SK-N-SH (cell line): Measurements from ENCODE around the gene KRT84. TPM values are rescaled to one million over a fixed set of nuclear protein-coding genes. Genes with fewer than 3 reads are reported as not detected.

Source experiments
- CTCF ChIA-PET: fragments of 300-600, 350-600 bp; formaldehyde crosslinking; extraction: SDS; loops from one replicate; lab custom pipeline; 2021; lab: Yijun Ruan, JAX
- POLR2A ChIA-PET: fragments of 350-600 bp; sonication (Branson Sonifier 250); formaldehyde crosslinking; extraction: SDS; loops from one replicate; lab custom pipeline; 2020; ENCODE audit warnings: antibody characterized with exemption, inconsistent platforms; lab: Yijun Ruan, JAX
- DNase-seq: peaks from one replicate; pipeline ENCODE4 v3.0.0; 2012
- H2AFZ ChIP-seq: fragments of 200-600 bp; sonication (generic); 2 replicates; pipeline ENCODE4 v1.8.1; 2016; ENCODE audit warnings: antibody characterized with exemption, mild to moderate bottlenecking, low read depth
- H3F3A ChIP-seq: fragments of 200-600 bp; sonication (generic); replicated peaks from 2 replicates; pipeline ENCODE3; 2016; ENCODE audit warnings: antibody characterized with exemption, mild to moderate bottlenecking; ENCODE audit not compliant: insufficient read depth
- H3K27ac ChIP-seq, 2 experiments: fragments of 200-500 bp in 1 of 2; fragments of 200-600 bp in 1 of 2; sonication (Bioruptor generic) in 1 of 2; sonication (generic), shearing (Covaris generic) in 1 of 2; 2 replicates each; pipeline versions ENCODE4 v1.5.1 to v1.6.1; 2014 to 2016; ENCODE audit warnings: low read depth in 2 of 2, inconsistent platforms in 1 of 2, low read length in 1 of 2, mild to moderate bottlenecking in 1 of 2, mixed read lengths in 1 of 2
- H3K27me3 ChIP-seq: fragments of 200-600 bp; sonication (generic), shearing (Covaris generic); 2 replicates; pipeline ENCODE4 v1.6.1; 2016; ENCODE audit warnings: mixed run types; ENCODE audit not compliant: insufficient read depth
- H3K36me3 ChIP-seq, 2 experiments: fragments of 200-500 bp in 1 of 2; fragments of 200-600 bp in 1 of 2; sonication (Bioruptor generic) in 1 of 2; sonication (generic) in 1 of 2; replicated peaks in 1 of 2; 2 replicates each; pipeline versions ENCODE3 to v1.5.1; 2014 to 2016; ENCODE audit warnings: low read length in 1 of 2, mild to moderate bottlenecking in 1 of 2; ENCODE audit not compliant: insufficient read depth in 2 of 2, control insufficient read depth in 1 of 2
- H3K4me1 ChIP-seq, 2 experiments: fragments of 200-500 bp in 1 of 2; fragments of 200-600 bp in 1 of 2; sonication (Bioruptor generic) in 1 of 2; sonication (generic), shearing (Covaris generic) in 1 of 2; 2 replicates each; pipeline versions ENCODE4 v1.5.1 to v1.6.1; 2014 to 2016; ENCODE audit warnings: low read depth in 1 of 2, low read length in 1 of 2, mixed run types in 1 of 2; ENCODE audit not compliant: insufficient read depth in 2 of 2, control insufficient read depth in 1 of 2
- H3K4me2 ChIP-seq: fragments of 200-600 bp; sonication (generic), shearing (Covaris generic); 2 replicates; pipeline ENCODE4 v1.6.1; 2017; ENCODE audit warnings: mixed run types
- H3K4me3 ChIP-seq, 2 experiments: fragments of 200-500 bp in 1 of 2; fragments of 200-600 bp in 1 of 2; sonication (Bioruptor generic) in 1 of 2; sonication (generic), shearing (Covaris generic) in 1 of 2; 2 replicates each; pipeline versions ENCODE4 v1.5.1 to v1.8.1; 2014 to 2016; ENCODE audit warnings: low read depth in 2 of 2, inconsistent platforms in 1 of 2, low read length in 1 of 2, mild to moderate bottlenecking in 1 of 2, mixed read lengths in 1 of 2, moderate library complexity in 1 of 2
- H3K79me2 ChIP-seq: fragments of 200-600 bp; sonication (generic); 2 replicates; pipeline ENCODE4 v1.8.1; 2017; ENCODE audit warnings: mild to moderate bottlenecking; ENCODE audit not compliant: insufficient read depth
- H3K9ac ChIP-seq: fragments of 200-600 bp; sonication (generic); 2 replicates; pipeline ENCODE4 v1.6.1; 2017; ENCODE audit warnings: mixed run types
- H3K9me2 ChIP-seq: fragments of 200-600 bp; sonication (generic); 2 replicates; pipeline ENCODE4 v1.6.1; 2017; ENCODE audit warnings: mixed run types
- H3K9me3 ChIP-seq: fragments of 200-600 bp; sonication (generic); 2 replicates; pipeline ENCODE4 v1.6.1; 2017; ENCODE audit warnings: mixed run types, mild to moderate bottlenecking, moderate library complexity
- H4K20me1 ChIP-seq: fragments of 200-600 bp; sonication (generic); 2 replicates; pipeline ENCODE4 v1.6.1; 2017; ENCODE audit warnings: mild to moderate bottlenecking, mixed run types; ENCODE audit not compliant: insufficient read depth
- FOSL2 ChIP-seq: IDR thresholded peaks from 2 replicates; pipeline ENCODE4 v1.4.0; 2012; ENCODE audit warnings: low read depth, mild to moderate bottlenecking, moderate library complexity, borderline replicate concordance
- GABPA ChIP-seq: IDR thresholded peaks from 2 replicates; pipeline ENCODE4 v1.4.0; 2012; ENCODE audit warnings: low read depth, mild to moderate bottlenecking
- JUND ChIP-seq: IDR thresholded peaks from 2 replicates; pipeline ENCODE4 v1.4.0; 2012
- MEF2A ChIP-seq: IDR thresholded peaks from 2 replicates; pipeline ENCODE4 v1.4.0; 2012; ENCODE audit warnings: low read depth, borderline replicate concordance
- NFIC ChIP-seq: IDR thresholded peaks from 2 replicates; pipeline ENCODE4 v1.4.0; 2012; ENCODE audit warnings: borderline replicate concordance
- NRF1 ChIP-seq: IDR thresholded peaks from 2 replicates; pipeline ENCODE4 v1.6.1; 2012; ENCODE audit warnings: low read depth, mild to moderate bottlenecking, low read length
- RCOR1 ChIP-seq: fragments of 150-350 bp; IDR thresholded peaks from 2 replicates; pipeline ENCODE4 v1.6.1; 2017; ENCODE audit warnings: antibody characterized with exemption, low read length
- RFX5 ChIP-seq: IDR thresholded peaks from 2 replicates; pipeline ENCODE4 v1.6.1; 2012; ENCODE audit warnings: mild to moderate bottlenecking, improper control_type of control experiment, low read length
- RXRA ChIP-seq: IDR thresholded peaks from 2 replicates; pipeline ENCODE4 v1.4.0; 2012; ENCODE audit warnings: low read depth, mild to moderate bottlenecking, borderline replicate concordance
- TCF12 ChIP-seq: IDR thresholded peaks from 2 replicates; pipeline ENCODE4 v1.4.0; 2012
- TEAD4 ChIP-seq: IDR thresholded peaks from 2 replicates; pipeline ENCODE4 v1.4.0; 2012; ENCODE audit warnings: mild to moderate bottlenecking, borderline replicate concordance; ENCODE audit not compliant: insufficient read depth
- WGBS: methylation state at CpG from one replicate; pipeline ENCODE4 v1.1.6; 2017; ENCODE audit warnings: low lambda C conversion rate; 5-methylcytosine and 5-hydroxymethylcytosine counted together
- polyA plus RNA-seq, 3 experiments: library from polyadenylated mRNA; depleted of rRNA; stranded (reverse); fragments of >200 nt; gene quantifications; 2 replicates each; pipeline ENCODE4 v1.2.3, GENCODE V29; 2012
- TF ChIP-seq, protein P1 (sequence below): IDR thresholded peaks from 2 replicates; pipeline ENCODE4 v1.6.1; 2012; ENCODE audit warnings: mild to moderate bottlenecking, low read depth, low read length, moderate library complexity
- TF ChIP-seq, protein P2 (sequence below): IDR thresholded peaks from 2 replicates; pipeline ENCODE4 v1.4.0; 2012; ENCODE audit warnings: low read depth
- TF ChIP-seq, protein P3 (sequence below): IDR thresholded peaks from 2 replicates; pipeline ENCODE4 v1.4.0; 2012; ENCODE audit warnings: low read depth, borderline replicate concordance
- TF ChIP-seq, protein P4 (sequence below): fragments of 200-600 bp; sonication (generic); IDR thresholded peaks from 2 replicates; pipeline ENCODE4 v1.6.1; 2017; ENCODE audit warnings: antibody characterized with exemption, mild to moderate bottlenecking, moderate library complexity

The KRT84 gene
- polyA plus RNA-seq, 1 of the 3 experiments (the other 2 are of a cell fraction): not detected

DNA sequence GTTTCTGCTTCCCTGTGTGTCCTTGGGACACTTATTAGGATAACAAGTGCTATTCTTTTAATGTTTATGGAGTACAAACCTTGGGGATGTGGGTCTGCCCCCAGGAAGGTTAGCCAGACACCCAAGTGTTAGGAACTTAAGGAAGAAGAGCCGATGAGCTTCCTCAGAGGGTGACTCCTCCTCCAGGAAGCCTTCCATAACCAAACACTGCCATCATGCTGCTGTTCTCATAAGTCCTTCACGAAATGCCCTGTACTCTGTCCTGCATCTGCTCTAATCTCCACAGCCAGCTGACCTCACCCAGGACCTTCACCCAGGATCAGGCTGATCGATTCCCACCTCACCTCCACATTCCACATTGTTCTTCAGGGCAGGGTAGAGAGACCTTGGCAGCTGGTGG, 16.9 kb downstream of the KRT84 start:
- Histone ChIP-seq H3K79me2 (no peaks in the 10 kb centered on the region), H3K9me3 (no peaks in the 10 kb centered on the region), H3F3A (no peaks in the 10 kb centered on the region), H3K9me2 (no peaks in the 10 kb centered on the region), H3K4me2 (no peak overlapping the region), H3K4me3 (no peak overlapping the region), H3K27me3 (peaks cover 62% of the 10 kb centered on the region), H3K4me1 (no peaks in the 10 kb centered on the region), H4K20me1 (no peaks in the 10 kb centered on the region), H2AFZ (no peak overlapping the region), H3K27ac (no peak overlapping the region), H3K36me3 (no peaks in the 10 kb centered on the region), H3K9ac (no peak overlapping the region)
- no peak for DNase-seq
- WGBS: 3% methylated on average over 3 of the region's 3 CpGs
- POLR2A ChIA-PET: no interaction called here
- CTCF ChIA-PET: interaction anchor here (1.0 to 6.6 kb wide), 7 partner anchors 12 to 613 kb away, joined by 3 to 111 read pairs (median 7); no protein-coding TSS in a partner anchor
- TF ChIP-seq NRF1 (no peak), NFIC (no peak), RCOR1 (no peak), TEAD4 (no peak), GABPA (no peak), TCF12 (no peak), JUND (no peak), FOSL2 (no peak), MEF2A (no peak)
- TF ChIP-seq, protein P1, sequence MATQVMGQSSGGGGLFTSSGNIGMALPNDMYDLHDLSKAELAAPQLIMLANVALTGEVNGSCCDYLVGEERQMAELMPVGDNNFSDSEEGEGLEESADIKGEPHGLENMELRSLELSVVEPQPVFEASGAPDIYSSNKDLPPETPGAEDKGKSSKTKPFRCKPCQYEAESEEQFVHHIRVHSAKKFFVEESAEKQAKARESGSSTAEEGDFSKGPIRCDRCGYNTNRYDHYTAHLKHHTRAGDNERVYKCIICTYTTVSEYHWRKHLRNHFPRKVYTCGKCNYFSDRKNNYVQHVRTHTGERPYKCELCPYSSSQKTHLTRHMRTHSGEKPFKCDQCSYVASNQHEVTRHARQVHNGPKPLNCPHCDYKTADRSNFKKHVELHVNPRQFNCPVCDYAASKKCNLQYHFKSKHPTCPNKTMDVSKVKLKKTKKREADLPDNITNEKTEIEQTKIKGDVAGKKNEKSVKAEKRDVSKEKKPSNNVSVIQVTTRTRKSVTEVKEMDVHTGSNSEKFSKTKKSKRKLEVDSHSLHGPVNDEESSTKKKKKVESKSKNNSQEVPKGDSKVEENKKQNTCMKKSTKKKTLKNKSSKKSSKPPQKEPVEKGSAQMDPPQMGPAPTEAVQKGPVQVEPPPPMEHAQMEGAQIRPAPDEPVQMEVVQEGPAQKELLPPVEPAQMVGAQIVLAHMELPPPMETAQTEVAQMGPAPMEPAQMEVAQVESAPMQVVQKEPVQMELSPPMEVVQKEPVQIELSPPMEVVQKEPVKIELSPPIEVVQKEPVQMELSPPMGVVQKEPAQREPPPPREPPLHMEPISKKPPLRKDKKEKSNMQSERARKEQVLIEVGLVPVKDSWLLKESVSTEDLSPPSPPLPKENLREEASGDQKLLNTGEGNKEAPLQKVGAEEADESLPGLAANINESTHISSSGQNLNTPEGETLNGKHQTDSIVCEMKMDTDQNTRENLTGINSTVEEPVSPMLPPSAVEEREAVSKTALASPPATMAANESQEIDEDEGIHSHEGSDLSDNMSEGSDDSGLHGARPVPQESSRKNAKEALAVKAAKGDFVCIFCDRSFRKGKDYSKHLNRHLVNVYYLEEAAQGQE: no peak
- TF ChIP-seq, protein P2, sequence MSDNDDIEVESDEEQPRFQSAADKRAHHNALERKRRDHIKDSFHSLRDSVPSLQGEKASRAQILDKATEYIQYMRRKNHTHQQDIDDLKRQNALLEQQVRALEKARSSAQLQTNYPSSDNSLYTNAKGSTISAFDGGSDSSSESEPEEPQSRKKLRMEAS: no peak
- TF ChIP-seq, protein P3, sequence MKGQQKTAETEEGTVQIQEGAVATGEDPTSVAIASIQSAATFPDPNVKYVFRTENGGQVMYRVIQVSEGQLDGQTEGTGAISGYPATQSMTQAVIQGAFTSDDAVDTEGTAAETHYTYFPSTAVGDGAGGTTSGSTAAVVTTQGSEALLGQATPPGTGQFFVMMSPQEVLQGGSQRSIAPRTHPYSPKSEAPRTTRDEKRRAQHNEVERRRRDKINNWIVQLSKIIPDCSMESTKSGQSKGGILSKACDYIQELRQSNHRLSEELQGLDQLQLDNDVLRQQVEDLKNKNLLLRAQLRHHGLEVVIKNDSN: no peak

DNA sequence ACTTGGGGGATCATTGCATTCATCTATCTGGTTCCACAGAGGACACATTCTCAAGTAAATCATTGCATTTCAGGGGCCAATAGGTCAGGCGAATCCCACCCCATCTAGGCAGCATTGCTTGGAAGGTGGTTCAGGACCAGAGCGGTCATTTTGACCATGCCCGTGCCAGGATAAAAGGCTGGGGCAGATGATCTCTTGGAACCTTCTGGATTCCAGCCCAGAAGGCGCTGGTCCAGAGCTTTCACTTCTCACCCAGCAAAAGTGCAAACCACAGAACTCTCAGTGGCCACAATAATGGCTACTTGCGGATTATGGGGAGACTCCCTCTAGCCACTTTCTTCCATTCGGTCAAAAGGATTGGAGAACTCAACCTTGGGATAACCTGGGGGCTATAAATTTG, 17.6 kb downstream of the KRT84 start:
- H3K4me2 ChIP-seq: no peak overlapping the region
- H3K27me3 ChIP-seq: peaks cover 66% of the 10 kb centered on the region
- DNase-seq: no peak
- H3K4me1 ChIP-seq: no peaks in the 10 kb centered on the region
- no peaks in the 10 kb centered on the region for H3K9me3 ChIP-seq
- H3K27ac ChIP-seq: no peak overlapping the region
- H3K9me2 ChIP-seq: no peaks in the 10 kb centered on the region
- H3F3A ChIP-seq: no peaks in the 10 kb centered on the region
- ChIA-PET CTCF (interaction anchor here (0.9 to 6.6 kb wide), 4 partner anchors 511 to 613 kb away, joined by 6 to 111 read pairs (median 21); no protein-coding TSS in a partner anchor), POLR2A (no interaction called here)
- 36% methylated on average over 6 of the region's 6 CpGs for WGBS
- H3K79me2 ChIP-seq: no peaks in the 10 kb centered on the region
- H4K20me1 ChIP-seq: no peaks in the 10 kb centered on the region
- no peak overlapping the region for H3K9ac ChIP-seq
- H3K4me3 ChIP-seq: no peak overlapping the region
- H3K36me3 ChIP-seq: no peaks in the 10 kb centered on the region
- H2AFZ ChIP-seq: no peak overlapping the region
- TF ChIP-seq, protein P1: no peak
- TF ChIP-seq NRF1 (no peak), GABPA (no peak), RXRA (no peak), RFX5 (no peak)
- TF ChIP-seq, protein P3: no peak
- TF ChIP-seq, protein P4, sequence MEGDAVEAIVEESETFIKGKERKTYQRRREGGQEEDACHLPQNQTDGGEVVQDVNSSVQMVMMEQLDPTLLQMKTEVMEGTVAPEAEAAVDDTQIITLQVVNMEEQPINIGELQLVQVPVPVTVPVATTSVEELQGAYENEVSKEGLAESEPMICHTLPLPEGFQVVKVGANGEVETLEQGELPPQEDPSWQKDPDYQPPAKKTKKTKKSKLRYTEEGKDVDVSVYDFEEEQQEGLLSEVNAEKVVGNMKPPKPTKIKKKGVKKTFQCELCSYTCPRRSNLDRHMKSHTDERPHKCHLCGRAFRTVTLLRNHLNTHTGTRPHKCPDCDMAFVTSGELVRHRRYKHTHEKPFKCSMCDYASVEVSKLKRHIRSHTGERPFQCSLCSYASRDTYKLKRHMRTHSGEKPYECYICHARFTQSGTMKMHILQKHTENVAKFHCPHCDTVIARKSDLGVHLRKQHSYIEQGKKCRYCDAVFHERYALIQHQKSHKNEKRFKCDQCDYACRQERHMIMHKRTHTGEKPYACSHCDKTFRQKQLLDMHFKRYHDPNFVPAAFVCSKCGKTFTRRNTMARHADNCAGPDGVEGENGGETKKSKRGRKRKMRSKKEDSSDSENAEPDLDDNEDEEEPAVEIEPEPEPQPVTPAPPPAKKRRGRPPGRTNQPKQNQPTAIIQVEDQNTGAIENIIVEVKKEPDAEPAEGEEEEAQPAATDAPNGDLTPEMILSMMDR: no peak
